GM18507 (cell line): ENCODE measurements around the gene GRPEL1.

Source experiments
- DNase-seq: peaks from one replicate; pipeline ENCODE4 v3.0.0; 2011; ENCODE audit warnings: low read depth; ENCODE audit not compliant: insufficient read length; ENCODE audit errors: extremely low spot score
- FAIRE-seq: peaks from 2 replicates; lab custom pipeline; 2011; peaks lifted over from hg19 to GRCh38; lab: Jason Lieb, UNC

GRPEL1 gene

DNA sequence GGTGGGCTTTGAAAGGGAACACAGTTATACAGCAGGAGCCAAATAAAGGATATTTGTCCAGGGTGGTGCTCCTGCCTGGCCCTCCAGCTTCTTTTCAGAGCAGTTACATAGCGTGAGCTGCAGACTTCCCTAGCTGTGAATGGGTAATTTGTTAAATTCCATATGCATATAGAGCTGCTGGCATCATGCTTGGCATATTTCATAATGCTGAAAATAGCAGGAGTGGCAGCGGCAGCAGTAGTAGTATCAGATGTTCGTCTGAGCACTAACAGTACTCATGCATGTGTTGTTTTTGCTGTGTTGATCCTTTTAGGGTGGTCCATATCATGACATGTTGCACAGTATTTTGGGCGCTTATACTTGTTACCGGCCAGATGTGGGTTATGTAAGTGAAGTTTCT lies 58.3 kb downstream of the GRPEL1 start:
- FAIRE-seq (no peak), DNase-seq (no peak)
